Activated CD4-positive, CD25-positive, alpha-beta regulatory T cell treated with anti-CD3 and anti-CD28 coated beads, Interleukin-2, amount 50 U/mL, for 24 hours (primary cell): ENCODE results near the gene ZNF169.
"Not testable (repeated sequence)": the region's sequence is repeated elsewhere in the genome, so short reads cannot be mapped to it uniquely, and the experiment has no call there.

Source experiments
- ATAC-seq, 2 donors: fragments of 150-1000 bp; cut with Tn5 transposase; one replicate each; pipeline ENCODE4 v1.10.0; 2021; ENCODE audit warnings: mild to moderate bottlenecking in 1 of 2, moderate library complexity in 1 of 2

The ZNF169 gene

DNA sequence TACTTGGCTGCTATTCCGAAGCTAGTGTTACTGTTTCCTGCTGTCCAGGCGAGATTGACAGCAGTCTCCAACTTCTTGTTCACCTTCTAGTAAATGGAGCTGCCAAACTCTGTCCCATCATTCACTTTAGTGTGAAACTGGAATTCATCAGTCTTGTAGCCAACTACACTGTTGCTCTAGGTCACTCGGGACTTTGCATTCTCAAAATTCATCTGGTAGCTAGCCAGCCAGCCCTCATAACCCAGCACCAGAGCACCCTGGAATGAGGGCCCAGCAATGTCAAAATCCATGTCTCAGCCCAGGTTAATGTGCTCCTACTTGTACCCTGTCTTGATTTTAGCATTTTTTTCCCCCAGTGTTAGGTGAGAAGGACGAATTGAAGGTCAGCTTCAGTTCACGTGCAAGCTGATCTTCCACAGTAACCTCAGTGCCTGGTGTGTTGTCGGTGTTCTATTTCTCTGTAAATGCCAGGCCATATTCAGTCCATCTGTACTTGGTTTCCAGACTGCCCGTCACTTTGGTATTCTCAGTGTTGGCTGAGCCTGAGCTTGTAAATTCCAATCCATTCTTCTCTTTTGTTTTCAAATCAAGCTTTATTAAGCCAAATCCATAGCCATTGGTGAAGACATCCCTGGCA, 28.9 kb downstream of the ZNF169 start:
- no peak for ATAC-seq

DNA sequence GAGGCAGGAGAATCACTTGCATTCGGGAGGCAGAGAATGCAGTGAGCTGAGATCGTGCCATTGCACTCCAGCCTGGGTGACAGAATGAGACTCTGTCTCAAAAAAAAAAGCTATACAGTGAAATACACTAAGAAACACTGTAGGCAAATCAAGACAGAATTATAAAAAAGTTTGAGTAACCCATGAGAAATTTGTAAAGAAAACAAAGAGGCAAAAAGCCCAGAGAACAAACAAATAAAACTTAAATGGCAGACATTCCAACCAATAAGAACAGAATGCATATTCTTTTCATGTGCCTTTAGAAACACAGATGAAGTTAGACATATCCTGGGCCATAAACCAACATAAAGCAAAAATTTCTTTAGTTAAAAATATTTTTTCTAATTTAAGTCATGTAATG, 30.6 kb downstream of the ZNF169 start:
- ATAC-seq: no peak

DNA sequence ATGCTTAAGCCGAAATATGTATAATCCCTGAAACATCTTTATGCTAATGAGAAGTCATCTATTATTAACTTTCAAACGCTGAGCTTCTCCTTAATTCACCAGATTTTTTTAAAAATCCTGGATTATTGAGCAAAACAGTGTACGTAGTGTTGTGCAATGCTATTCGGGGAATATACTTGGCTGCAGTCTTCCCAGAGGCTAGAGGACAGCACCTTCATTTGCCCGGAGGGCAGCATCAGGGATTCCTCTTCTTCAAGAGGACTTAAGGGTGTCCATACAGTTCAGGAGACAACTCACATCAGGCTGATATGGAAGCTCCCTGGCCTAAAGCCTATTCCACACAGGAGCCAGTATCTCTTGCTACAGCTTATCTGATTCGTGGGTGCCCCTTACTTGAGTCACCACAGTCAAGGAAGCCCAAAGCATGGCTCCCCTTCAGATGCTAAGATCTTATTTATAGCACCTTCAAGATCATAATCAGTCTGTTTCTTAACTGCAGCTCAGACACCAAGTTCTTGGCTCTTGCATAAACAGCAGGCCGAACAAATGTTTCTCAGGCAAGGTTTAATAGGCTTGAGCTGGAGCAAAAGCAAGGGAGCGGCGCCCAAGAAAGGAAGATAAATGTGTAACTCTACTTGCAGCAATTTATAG, 40.0 kb downstream of the ZNF169 start:
- ATAC-seq: no peak

DNA sequence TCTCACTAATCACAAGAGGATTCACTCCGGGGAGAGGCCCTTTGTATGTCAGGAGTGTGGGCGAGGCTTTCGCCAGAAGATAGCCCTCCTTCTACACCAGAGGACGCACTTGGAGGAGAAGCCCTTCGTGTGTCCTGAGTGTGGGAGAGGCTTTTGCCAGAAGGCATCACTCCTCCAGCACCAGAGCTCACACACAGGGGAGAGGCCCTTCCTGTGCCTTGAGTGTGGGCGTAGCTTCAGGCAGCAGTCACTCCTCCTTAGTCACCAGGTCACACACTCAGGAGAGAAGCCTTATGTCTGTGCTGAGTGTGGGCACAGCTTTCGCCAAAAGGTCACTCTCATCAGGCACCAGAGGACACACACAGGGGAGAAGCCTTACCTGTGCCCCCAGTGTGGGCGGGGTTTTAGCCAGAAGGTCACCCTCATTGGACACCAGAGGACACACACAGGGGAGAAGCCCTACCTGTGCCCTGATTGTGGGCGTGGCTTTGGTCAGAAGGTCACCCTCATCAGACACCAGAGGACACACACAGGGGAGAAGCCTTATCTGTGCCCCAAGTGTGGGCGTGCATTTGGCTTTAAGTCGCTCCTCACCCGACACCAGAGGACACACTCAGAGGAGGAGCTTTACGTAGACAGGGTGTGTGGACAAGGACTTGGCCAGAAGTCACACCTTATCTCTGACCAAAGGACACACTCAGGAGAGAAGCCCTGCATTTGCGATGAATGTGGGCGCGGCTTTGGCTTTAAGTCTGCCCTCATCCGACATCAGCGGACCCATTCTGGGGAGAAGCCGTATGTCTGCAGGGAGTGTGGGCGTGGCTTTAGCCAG, 41.6 kb downstream of the ZNF169 start:
- ATAC-seq: no peak

DNA sequence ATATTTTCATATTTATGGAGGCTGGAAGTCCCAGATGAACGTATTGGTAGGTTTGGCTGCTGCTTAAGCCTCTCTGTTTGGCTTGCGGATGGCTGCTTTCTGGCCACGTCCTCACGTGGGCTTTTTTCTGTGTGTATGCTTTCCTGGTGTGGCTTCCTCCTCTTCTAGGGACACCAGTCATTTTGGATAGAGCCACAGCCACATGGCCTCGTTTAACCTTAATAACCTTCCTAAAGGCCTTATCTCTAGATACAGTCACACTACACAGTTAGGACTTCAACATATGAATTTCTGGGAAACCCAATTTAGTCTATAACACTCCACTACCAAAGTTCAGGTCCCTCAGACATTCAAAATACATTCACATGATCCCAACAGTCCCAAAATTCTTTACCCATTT, 42.5 kb downstream of the ZNF169 start:
- no peak for ATAC-seq

DNA sequence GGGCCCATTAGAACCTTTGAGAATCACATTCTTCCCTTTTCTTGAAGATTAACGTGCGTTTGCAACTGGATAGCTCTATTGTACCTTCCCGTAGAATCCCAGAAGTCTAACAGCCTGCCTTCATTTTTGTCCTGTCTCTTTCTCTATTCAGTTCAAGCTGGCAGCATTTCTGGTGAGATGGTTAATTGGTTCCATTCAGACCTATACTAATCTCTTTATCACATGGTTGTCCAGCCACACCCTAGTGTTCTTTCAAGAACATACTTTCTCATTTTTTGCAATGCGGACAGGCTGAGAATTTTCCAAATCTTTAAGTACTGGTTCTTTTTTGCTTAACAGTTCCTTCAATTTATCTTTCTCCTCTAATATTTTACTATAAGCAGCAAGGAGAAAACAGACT, 43.3 kb downstream of the ZNF169 start:
- no peak for ATAC-seq

DNA sequence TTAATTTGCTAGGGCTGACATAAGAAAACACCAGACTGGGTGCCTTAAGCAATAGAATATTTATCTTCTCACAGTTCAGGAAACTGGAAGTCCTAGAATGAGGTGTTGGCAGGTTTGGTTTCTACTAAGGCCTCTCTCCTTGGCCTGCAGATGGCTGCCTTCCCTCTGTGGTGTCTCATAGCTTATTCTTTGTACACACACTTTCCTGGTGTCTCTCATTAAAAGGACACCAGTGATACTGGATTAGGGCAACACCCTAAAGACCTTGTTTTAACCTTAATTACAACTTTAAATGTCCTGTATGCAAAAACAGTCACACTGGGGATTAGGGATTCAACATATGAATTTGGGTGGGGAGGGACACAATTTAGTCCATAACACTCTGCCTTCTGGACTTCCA, 44.2 kb downstream of the ZNF169 start:
- ATAC-seq: no peak

DNA sequence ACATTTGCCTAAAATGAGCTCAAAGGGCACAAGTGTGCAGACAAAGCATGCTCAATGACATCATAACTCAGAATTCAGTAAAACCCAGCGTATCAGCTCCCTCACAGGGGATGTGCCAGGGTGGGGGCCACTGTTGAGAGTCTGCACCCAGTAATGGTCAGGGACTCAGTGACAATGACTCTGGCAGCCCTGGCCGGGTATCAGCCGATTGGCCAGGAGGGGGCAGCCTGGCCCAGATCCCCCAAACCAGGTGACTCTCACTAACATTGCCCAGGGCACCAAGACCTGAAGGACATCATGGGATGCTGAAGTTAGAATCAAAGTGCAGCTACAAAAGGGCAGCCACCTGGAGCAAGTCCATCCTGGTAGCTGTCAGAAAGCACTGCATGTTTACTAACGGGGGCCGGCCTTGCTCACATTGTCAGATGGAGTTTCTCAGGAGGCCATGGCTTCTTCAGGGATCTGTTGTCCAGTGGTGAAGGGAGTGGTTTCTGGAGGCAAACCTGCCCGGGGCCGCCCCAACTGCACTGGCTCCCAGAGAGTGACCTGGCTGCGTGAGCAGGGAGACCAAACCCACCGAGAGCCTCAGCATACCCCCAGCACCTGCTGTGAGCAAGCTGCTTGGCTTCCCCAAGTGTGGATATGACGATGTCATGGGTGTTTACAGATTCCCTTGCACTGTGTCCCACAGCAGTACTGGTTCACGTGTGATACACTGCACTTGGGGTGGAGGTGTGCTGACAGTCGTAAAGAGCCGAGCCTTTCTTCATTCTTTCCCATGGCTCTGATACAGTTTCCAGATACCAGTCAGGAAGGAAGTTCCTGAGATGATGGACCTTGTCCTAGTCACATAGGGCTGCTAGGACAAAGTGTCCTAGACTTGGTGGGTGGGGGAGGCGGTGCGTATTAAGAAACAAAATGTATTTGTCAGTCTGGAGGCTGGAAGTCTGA, 56.2 kb downstream of the ZNF169 start:
- ATAC-seq: not testable (repeated sequence)

DNA sequence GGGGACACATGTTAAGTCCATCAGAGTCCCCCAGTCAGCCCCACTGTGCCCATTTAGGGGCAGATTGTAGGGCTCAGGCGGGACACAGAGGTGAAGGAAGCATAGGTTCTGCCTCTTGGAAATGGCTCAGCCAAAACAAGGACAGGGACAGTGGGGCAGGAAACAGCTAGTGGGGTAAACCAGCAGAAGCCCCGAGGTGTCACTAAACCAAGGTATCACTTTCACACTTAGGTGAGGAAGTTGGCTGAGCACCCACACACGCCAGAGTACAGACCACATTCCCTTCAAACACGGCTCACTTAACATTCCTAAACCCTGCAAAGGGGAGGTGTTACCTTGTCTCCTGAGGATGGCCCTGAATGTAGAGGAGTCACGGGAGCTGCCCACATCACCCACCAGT, 57.1 kb downstream of the ZNF169 start:
- ATAC-seq: not testable (repeated sequence)

DNA sequence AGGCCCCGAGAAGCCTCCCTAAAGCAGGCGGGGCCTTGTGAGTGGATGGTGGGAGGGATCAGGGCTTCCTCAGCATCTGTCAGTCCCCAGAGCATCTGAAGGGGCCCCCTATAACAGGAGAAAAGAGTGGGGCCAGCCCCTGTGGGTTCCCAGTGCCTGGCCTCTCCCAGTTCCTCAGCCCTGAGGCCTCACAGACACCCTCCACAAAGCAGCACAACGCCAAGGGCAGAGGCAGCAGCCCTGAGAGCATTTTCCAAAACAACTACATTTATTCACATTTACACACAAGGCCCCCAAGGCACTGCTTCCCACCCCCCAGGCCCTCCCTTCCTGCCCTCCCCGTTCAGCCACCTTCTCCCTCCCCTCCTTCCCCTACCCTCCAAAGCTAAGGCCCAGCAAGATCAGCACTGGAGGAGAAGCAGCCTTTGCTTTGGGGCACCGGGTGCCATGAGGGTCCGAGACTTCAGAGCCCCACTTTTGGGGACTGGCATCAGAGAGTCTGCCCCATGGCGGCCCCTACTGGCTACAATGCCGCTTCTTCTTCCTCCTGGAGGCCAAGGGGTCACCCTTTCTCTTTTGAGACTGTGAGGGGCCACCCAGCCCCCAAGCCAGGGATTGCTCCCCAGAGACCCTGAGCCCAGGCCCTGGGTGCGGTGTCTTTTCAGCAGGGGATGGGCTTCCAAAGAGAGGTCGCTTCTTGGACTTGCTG, 59.0 kb downstream of the ZNF169 start:
- not testable (repeated sequence) for ATAC-seq

DNA sequence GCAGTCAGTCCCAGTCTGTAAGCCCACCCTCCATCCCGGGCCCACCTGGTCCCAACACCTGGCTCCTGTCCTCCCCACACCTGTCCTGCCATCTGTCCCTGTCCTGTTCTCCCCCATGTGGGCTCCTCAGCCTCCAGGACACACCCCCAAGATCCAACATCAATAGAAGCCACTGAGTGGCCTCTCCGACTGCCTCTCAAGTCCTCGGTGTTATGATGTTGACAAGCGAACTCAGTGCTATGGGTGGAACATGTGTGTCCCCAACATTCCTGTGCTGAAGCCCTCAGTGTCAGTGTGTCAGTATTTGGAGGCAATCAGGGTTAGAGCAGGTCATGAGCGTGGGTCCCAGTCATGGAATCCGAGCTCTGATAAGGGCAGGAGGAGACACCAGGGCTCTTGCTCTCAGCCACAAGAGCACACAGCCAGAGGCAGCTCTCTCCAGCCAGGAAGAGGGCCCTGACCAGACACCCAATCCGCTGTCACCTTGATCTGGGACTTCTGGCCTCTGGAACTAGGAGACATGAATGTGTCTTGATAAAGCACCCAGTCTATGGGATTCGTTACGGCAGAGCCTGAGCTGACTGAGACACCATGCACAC, 63.3 kb downstream of the ZNF169 start:
- not testable (repeated sequence) for ATAC-seq

DNA sequence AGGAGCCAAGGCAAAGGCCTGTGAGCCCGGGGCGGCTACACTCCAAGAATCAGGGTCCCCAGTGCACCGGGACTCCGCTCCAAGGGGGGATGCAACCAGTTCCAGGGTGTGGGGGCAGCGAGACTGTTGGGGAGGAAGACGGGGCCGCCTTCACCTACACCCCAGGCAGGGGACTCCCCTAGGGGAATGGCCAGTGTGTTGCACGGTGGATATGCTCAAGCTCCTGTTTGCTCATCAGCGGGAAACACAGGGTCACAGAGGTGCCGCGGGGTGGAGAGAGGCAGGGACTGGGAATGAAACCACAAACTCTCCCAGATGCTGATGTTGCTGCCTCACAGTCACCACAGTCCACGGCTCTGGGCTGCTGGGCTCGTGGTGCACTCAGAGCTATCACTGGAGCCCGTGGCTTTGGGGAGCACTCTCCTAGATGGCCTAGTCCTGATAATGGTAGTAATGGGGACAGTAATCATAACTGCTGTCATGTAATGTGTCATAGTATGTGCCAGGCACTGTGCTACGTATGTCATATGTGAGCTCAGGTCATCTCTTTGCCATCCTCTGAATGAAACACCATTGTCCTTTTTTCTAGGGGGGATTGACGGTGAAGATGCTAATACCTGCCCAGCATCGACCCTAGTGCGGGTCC, 64.2 kb downstream of the ZNF169 start:
- not testable (repeated sequence) for ATAC-seq

DNA sequence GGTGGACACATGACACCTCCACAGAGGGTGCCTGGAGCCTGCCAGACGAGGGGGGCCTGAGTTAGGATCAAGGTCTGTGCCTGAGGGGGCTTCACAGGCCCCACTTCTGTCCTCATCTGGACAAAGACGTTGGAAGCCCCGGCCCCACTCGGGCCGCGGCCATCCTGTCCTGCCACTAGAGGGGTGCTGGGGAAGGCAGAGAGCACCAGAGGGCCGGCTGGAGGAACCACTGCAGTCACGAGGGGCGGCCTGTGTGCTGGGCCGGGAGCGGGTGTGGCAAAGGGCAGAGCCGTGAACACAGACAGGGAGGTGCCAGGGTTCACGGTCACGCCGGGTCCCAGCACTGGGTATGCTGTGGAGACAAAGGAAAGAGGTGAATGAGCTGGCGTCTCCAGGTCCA, 66.5 kb downstream of the ZNF169 start:
- ATAC-seq: not testable (repeated sequence)

DNA sequence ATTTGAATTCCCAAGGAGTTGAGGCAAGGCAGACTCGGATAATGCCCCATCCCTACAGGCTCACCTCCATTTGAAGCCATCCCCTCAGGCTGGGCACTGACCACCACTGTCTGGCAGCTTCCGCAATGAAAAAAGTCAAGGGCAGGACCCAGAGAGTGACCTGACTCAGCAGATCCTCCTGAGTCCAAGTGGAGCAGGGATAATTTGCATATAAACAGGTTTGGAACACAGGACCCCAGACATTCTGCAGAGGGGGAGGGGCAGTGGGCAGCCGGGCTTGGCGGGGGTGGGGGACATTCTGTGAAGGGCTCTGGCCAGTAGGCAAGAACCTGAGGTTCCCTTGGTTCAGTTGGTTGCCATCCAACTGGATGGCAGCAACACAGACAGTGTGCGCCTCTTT, 69.4 kb downstream of the ZNF169 start, which contains the start of gene NUTM2F:
Gene NUTM2F (minus strand): TSS at position 101 of the 400 bp plus-strand sequence. CDS start 21 bp downstream, at position 80.
- not testable (repeated sequence) for ATAC-seq

DNA sequence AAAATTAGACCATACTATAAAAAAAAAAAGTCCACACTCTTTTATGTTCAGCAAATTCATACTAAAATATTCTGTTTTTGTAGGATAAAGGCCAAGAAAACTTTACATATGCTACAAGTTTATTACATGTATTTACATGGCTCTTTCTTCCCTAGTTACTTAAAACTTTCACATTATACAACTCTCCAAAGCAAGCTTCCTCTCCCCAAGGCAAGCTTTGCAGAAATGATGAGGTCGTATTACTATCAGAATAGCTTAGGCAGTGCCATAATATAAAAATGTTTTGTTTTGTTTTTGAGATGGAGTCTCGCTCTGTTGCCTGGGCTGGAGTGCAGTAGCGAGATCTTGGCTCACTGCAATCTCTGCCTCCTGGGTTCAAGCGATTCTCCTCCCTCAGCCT, 77.3 kb downstream of the ZNF169 start:
- ATAC-seq: not testable (repeated sequence)

DNA sequence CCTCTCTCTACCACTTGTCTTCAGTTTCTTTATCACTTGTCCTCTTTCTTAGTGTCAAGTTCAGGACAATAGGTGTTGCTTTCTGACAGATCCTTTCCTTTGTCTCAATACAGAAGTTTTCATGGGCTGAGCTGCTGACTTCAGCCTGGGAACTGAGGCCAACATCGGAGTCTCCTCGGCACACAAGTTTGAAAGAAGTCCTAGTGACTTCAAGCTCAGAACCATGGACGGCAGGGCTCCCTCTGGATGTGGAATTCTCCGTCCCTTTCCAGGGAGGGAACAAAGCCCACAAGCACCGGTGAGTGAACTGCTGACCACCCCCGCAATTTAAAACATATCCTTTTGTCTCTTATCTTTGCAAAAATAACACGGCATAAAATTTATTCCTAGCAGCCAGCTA, 79.6 kb downstream of the ZNF169 start:
- ATAC-seq: not testable (repeated sequence)

DNA sequence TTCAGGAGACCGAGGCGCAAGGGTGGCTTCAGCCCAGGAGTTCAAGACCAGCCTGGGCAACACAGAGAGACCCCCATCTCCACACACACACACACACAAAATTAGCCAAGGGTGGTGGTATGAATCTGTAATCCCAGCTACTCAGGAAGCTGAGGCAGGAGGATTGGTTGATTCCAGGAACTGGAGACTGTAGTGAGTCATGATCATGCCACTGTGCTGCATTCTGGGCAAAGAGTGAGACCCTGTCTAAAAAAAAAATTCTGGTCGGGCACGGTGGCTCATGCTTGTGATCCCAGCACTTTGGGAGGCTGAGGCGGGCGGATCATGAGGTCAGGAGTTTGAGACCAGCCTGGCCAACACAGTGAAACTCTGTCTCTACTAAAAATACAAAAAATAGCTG, 80.6 kb downstream of the ZNF169 start:
- ATAC-seq: not testable (repeated sequence)

DNA sequence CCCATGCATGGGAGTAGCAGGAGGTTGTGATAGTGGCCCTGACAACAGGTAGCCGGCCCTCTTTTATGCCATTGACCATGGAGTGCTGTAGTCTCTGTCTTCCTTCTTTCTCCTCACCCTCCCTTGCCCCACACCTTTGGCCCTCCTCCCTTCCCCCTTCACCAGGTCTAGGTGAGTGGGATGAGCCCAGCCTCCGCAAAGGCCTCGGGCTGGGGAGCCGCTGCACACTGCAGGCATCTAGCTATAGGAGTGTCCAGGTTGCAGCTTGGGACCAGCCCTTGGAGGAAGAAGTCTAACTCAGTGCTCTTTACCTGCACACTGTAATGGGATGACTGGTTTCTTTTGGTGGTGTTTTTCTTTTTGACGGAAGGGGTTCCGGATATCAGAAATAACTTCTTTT, 81.7 kb downstream of the ZNF169 start:
- not testable (repeated sequence) for ATAC-seq

DNA sequence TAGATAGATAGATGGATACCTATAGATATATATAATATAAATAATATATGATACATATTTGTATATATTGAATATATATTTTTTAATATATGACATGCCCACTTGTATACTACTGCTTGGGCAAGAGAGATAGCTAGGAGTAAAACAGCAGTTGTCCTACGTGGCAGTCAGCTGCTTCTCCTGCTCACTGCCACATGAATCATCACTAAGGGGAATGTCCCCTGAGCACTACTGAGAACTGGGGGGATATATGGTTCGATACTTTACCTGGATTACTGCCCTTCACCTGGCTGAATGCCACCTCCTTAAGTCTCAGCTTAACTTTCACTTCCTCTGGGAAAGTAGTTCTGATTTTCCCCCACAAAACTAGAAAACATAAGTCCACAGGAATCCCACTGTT, 82.6 kb downstream of the ZNF169 start:
- not testable (repeated sequence) for ATAC-seq

DNA sequence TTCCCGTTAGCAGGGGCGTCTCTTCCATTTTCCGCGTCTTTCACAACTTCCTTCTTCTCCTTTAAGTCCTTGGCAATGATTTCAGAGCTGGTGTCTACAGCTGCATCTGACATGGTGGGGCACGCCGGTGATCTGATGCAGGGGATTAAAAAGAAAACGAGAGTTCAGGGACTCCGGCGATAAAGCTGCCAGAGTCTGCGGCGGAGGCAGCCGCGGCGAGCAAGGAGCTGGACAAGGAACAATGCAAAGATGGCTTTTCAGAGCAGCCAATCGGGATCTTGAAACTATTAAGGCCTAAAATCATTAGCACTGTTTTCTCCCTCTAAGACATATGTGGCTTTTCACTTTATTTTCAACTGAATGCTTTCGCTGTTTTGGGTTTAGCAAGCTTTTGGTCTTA, 88.4 kb downstream of the ZNF169 start:
- ATAC-seq: not testable (repeated sequence)

DNA sequence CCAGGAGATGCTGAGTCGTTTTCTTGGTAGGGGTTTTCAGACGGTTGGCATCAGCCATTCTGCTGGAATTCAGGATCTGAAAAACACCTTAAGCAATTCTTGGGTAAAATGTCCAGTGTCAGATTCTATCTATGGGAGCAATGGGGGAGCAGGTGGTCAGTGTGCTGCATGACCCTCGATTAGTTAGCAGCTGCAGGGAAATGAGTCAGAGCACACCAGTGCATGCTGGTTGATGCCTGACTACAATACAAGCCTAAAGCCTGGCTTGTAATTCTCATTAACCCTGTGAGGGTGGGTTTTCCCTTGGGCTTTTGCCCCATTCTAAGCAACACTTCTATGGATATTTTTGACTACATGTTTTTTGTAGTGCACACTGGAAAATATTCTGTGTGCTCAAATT, 89.7 kb downstream of the ZNF169 start:
- not testable (repeated sequence) for ATAC-seq
